Measurements from ENCODE around the gene GPATCH2L. TPM values are rescaled to one million over a fixed set of nuclear protein-coding genes. Genes with fewer than 3 reads are reported as not detected.

The GPATCH2L gene
- total RNA-seq (ENCODE audit: low replicate concordance), result 47.9 and 57.6 TPM in 2 replicates

GRCh38 chr14:76151398-76152332 is at the start of gene GPATCH2L:
GPATCH2L (plus strand) TSS chr14:76151922; CDS start chr14:76154364, 2,442 bp downstream.
- peak; percentile 81 for DNase-seq (ENCODE audit: low read depth)
- peak within 1 kb of the TSS; percentile 94 for H3K4me3 ChIP-seq (ENCODE audit: low read depth, low read length)
- TF ChIP-seq CTCF (IDR thresholded peaks at IDR 0.05; ENCODE audit: insufficient read depth, low read length), result no peak

GRCh38 chr14:76104802-76105355 is 46.8 kb upstream of the GPATCH2L start:
- no peak overlapping the region for H3K4me3 ChIP-seq (ENCODE audit: low read depth, low read length)
- no peak for DNase-seq (ENCODE audit: low read depth)
- no peak for TF ChIP-seq CTCF (IDR thresholded peaks at IDR 0.05; ENCODE audit: insufficient read depth, low read length)

GRCh38 chr14:76106188-76106587 is 45.5 kb upstream of the GPATCH2L start:
- TF ChIP-seq CTCF (IDR thresholded peaks at IDR 0.05; ENCODE audit: insufficient read depth, low read length), result no peak
- no peak overlapping the region for H3K4me3 ChIP-seq (ENCODE audit: low read depth, low read length)
- no peak for DNase-seq (ENCODE audit: low read depth)

DNA sequence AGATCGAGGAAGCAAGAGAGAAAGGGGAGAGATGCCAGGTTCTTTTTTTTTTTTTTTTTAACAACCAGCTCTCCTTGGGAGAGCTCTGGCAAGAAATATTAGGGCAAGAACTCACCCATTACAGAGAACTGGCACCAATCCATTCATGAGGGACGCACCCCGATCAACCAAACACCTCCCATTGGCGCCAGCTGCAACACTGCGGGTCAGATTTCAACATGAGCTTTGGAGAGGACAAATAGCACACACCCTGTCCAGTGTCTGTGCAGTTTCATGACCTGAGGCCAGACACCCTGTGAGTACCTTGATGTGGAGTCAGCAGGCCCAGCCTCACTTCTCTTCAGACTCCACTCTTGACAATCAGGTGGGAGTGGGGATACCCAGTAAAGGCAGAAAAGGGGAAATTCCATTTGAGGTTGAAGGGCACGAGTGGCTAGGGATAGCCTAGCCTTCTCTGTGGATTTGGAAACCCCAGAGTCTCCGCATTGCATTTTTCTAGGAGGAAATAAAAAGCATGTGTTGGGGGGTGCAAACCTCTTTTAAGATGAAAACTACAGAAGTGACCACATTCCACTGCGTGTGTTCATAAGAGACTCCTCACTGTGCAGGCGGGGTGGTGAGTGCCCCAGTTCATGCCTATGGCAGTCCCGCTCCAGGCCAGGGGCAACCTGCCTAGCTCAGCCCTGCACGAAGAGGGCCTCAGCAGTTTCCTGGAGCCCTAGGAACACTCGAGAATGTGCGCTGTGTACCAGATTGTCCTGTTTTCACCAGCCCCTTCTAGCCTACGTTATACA is 42.4 kb upstream of the GPATCH2L start:
- no peak for TF ChIP-seq CTCF (IDR thresholded peaks at IDR 0.05; ENCODE audit: insufficient read depth, low read length)
- peak; percentile 40 for DNase-seq (ENCODE audit: low read depth)
- no peak overlapping the region for H3K4me3 ChIP-seq (ENCODE audit: low read depth, low read length)

DNA sequence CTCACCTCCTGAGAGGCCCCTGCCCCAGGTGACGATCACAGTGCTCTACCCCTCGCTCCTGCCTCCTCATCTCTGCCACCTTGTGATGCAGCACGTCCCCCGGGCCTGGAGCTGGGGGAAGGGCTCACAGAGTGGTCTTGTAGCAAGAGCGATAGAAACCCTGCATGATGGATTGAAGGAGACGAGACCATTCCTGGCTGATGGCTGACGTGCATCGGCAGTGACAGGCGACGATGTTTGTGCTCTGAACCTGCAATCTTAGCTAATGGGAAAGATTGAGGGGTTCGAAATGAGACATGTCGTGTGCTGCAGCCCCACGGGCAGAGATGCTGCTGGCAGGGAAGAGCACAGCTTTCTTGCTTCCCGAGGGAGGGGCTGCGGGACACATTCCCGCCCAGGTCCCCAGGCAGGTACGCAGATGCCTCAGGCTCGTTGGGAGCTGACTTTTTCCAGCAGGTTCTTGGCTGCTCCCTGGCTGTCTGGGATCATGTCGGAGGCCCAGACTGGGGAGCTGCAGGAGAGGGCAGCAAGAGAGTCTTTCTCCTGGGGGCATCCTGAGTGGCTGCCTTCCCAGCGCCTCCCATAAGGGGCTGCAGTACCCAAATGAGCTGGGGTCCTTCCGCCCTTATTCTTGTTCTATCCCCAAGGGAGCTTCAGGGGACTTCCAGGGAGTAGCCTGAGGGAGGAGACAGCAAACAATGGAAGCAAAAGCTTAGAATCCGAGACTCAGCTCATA is 38.7 kb upstream of the GPATCH2L start:
- DNase-seq (ENCODE audit: low read depth), result no peak

More for the DNA sequence above, 38.7 kb upstream of the GPATCH2L start:
- TF ChIP-seq CTCF (IDR thresholded peaks at IDR 0.05; ENCODE audit: insufficient read depth, low read length), result no peak
- H3K4me3 ChIP-seq (ENCODE audit: low read depth, low read length), result no peak overlapping the region
